IMR-90 (cell line): ENCODE data around the gene XCR1. TPM values are rescaled to one million over a fixed set of nuclear protein-coding genes. Genes with fewer than 3 reads are reported as not detected.

Experiments
- ATAC-seq: fragments of 200-7000 bp; cut with Tn5 transposase; 2 replicates; pipeline ENCODE4 v1.9.1; 2020; ENCODE audit warnings: low read depth, mild to moderate bottlenecking, moderate library complexity
- BruUV-seq: library from RNA; stranded (reverse); fragments of 400-500 nt; replicated peaks from 2 replicates; lab custom pipeline; 2021; lab: Mats Ljungman, UMichigan
- CTCF ChIA-PET: fragments of 300-600 bp; formaldehyde crosslinking; extraction: SDS; loops from one replicate; lab custom pipeline; 2021; ENCODE audit warnings: antibody characterized with exemption; lab: Yijun Ruan, JAX
- POLR2A ChIA-PET: fragments of 300-600 bp; sonication (Branson Sonifier 250); formaldehyde crosslinking; loops from one replicate; lab custom pipeline; 2022; ENCODE audit warnings: antibody characterized with exemption; ENCODE audit not compliant: unreplicated experiment; lab: Charles Lee
- DNase-seq: peaks from one replicate; pipeline ENCODE4 v3.0.0; 2013
- H2AFZ ChIP-seq: replicated peaks from 2 replicates; pipeline ENCODE3; 2013; ENCODE audit warnings: low read length, mild to moderate bottlenecking; ENCODE audit not compliant: poor library complexity
- H2AK5ac ChIP-seq: 2 replicates; pipeline ENCODE4 v1.6.1; 2013; ENCODE audit warnings: low read depth, low read length, inconsistent platforms
- H2AK9ac ChIP-seq: replicated peaks from 2 replicates; pipeline ENCODE3; 2013; ENCODE audit warnings: mild to moderate bottlenecking, low read depth, low read length, moderate library complexity; ENCODE audit not compliant: poor library complexity
- H2BK120ac ChIP-seq: 2 replicates; pipeline ENCODE4 v1.6.1; 2013; ENCODE audit warnings: low read depth, low read length, inconsistent platforms
- H2BK15ac ChIP-seq: 3 replicates; pipeline ENCODE4 v1.6.1; 2013; ENCODE audit warnings: low read depth, low read length, inconsistent platforms
- H2BK20ac ChIP-seq: 2 replicates; pipeline ENCODE4 v1.6.1; 2013; ENCODE audit warnings: low read depth, mild to moderate bottlenecking, inconsistent platforms, low read length, moderate library complexity
- H2BK5ac ChIP-seq: 2 replicates; pipeline ENCODE4 v1.6.1; 2013; ENCODE audit warnings: mild to moderate bottlenecking, low read depth, low read length, inconsistent platforms; ENCODE audit not compliant: poor library complexity, severe bottlenecking
- H3K14ac ChIP-seq: replicated peaks from 2 replicates; pipeline ENCODE4 v1.6.1; 2013; ENCODE audit warnings: low read depth, low read length, inconsistent platforms
- H3K18ac ChIP-seq: 2 replicates; pipeline ENCODE4 v1.6.1; 2013; ENCODE audit warnings: low read depth, low read length, control low read depth
- H3K23ac ChIP-seq: 2 replicates; pipeline ENCODE4 v1.6.1; 2013; ENCODE audit warnings: low read depth, low read length, inconsistent platforms
- H3K27ac ChIP-seq: 2 replicates; pipeline ENCODE4 v1.5.1; 2013; ENCODE audit warnings: mild to moderate bottlenecking, control low read depth, low read length; ENCODE audit not compliant: insufficient read depth
- H3K27me3 ChIP-seq: 2 replicates; pipeline ENCODE4 v1.6.1; 2013; ENCODE audit warnings: low read length; ENCODE audit not compliant: control insufficient read depth, insufficient read depth
- H3K36me3 ChIP-seq: 2 replicates; pipeline ENCODE4 v1.6.1; 2013; ENCODE audit warnings: low read length, mixed read lengths; ENCODE audit not compliant: control insufficient read depth, insufficient read depth
- H3K4ac ChIP-seq: 2 replicates; pipeline ENCODE4 v1.6.1; 2013; ENCODE audit warnings: low read depth, low read length, inconsistent platforms
- H3K4me1 ChIP-seq: 2 replicates; pipeline ENCODE4 v1.6.1; 2013; ENCODE audit warnings: low read length, mixed read lengths; ENCODE audit not compliant: control insufficient read depth, insufficient read depth
- H3K4me2 ChIP-seq: 2 replicates; pipeline ENCODE4 v1.6.1; 2013; ENCODE audit warnings: low read depth, mild to moderate bottlenecking, control low read depth, low read length, moderate library complexity
- H3K4me3 ChIP-seq: 2 replicates; pipeline ENCODE4 v1.5.1; 2013; ENCODE audit warnings: low read depth, mild to moderate bottlenecking, control low read depth, low read length, moderate library complexity; ENCODE audit not compliant: insufficient read depth
- H3K56ac ChIP-seq: 2 replicates; pipeline ENCODE4 v1.6.1; 2013; ENCODE audit warnings: low read length, inconsistent platforms; ENCODE audit not compliant: insufficient read depth; ENCODE audit errors: extremely low read depth
- H3K79me1 ChIP-seq, 2 experiments: 2 replicates each; pipeline ENCODE4 v1.6.1; 2013; ENCODE audit warnings: low read length in 2 of 2, inconsistent platforms in 1 of 2, low read depth in 1 of 2
- H3K9ac ChIP-seq: 2 replicates; pipeline ENCODE4 v1.6.1; 2013; ENCODE audit warnings: low read depth, low read length, control low read depth
- H3K9me1 ChIP-seq: 2 replicates; pipeline ENCODE4 v1.6.1; 2013; ENCODE audit warnings: low read length, inconsistent platforms; ENCODE audit not compliant: insufficient read depth
- H3K9me3 ChIP-seq: 2 replicates; pipeline ENCODE4 v1.6.1; 2013; ENCODE audit warnings: low read length; ENCODE audit not compliant: control insufficient read depth, insufficient read depth
- H4K20me1 ChIP-seq: 2 replicates; pipeline ENCODE4 v1.6.1; 2013; ENCODE audit warnings: low read length, inconsistent platforms; ENCODE audit not compliant: insufficient read depth
- H4K5ac ChIP-seq: 2 replicates; pipeline ENCODE4 v1.6.1; 2013; ENCODE audit warnings: mild to moderate bottlenecking, low read depth, low read length, control low read depth
- H4K8ac ChIP-seq, 2 experiments: 2 replicates each; pipeline ENCODE4 v1.6.1; 2013; ENCODE audit warnings: low read depth in 2 of 2, low read length in 2 of 2, control low read depth in 1 of 2, inconsistent platforms in 1 of 2
- H4K91ac ChIP-seq: 2 replicates; pipeline ENCODE4 v1.6.1; 2013; ENCODE audit warnings: low read depth, low read length, inconsistent platforms; ENCODE audit not compliant: insufficient read depth
- BHLHE40 ChIP-seq: fragments of 150-350 bp; IDR thresholded peaks from 2 replicates; pipeline ENCODE4 v1.6.1; 2016; ENCODE audit warnings: mild to moderate bottlenecking, low read depth, low read length
- CHD1 ChIP-seq: IDR thresholded peaks from 2 replicates; pipeline ENCODE4 v1.6.1; 2012; ENCODE audit warnings: low read depth, low read length, improper control_type of control experiment
- NFE2L2 ChIP-seq: fragments of 150-350 bp; IDR thresholded peaks from 2 replicates; pipeline ENCODE4 v1.6.1; 2016; ENCODE audit warnings: low read depth, mild to moderate bottlenecking, low read length
- RAD21 ChIP-seq: IDR thresholded peaks from 2 replicates; pipeline ENCODE4 v1.6.1; 2012; ENCODE audit warnings: low read length, improper control_type of control experiment
- SMC3 ChIP-seq: fragments of 150-350 bp; IDR thresholded peaks from 2 replicates; pipeline ENCODE4 v1.6.1; 2016; ENCODE audit warnings: low read depth, mild to moderate bottlenecking, antibody characterized with exemption, low read length, moderate library complexity
- WGBS, 2 experiments: methylation state at CpG; one replicate each; pipeline versions ENCODE4 v1.1.5 to v1.1.7; 2013; ENCODE audit warnings: missing lambda C conversion rate in 2 of 2; ENCODE audit not compliant: insufficient read length in 1 of 2; ENCODE audit errors: extremely low coverage in 2 of 2; 5-methylcytosine and 5-hydroxymethylcytosine counted together
- dilution Hi-C: fragments of 300-500 bp; cut with HindIII; formaldehyde crosslinking; loops from one replicate; pipeline ENCODE4 v1.14.3; 2018; ENCODE audit warnings: low sequenced_read_pairs; ENCODE audit not compliant: unreplicated experiment
- in situ Hi-C: fragments of 300-500 bp; cut with MboI; formaldehyde crosslinking; loops from 3 replicates; pipeline ENCODE4 v1.14.3; 2019; ENCODE audit warnings: low sequenced_read_pairs, inconsistent platforms, mixed read lengths
- intact Hi-C: fragments of 100-400 bp; cut with micrococcal nuclease; formaldehyde crosslinking; loops from 2 replicates; pipeline ENCODE4 v1.10.0; 2022
- polyA plus RNA-seq, 3 experiments: library from polyadenylated mRNA; depleted of rRNA; stranded (reverse); fragments of >200 nt; gene quantifications; 2 replicates each; pipeline ENCODE4 v1.2.3, GENCODE V29; 2012; ENCODE audit warnings: low replicate concordance in 1 of 3
- total RNA-seq: library from RNA; depleted of rRNA; stranded (reverse); fragments of >200 nt; gene quantifications from 2 replicates; pipeline ENCODE4 v1.2.3, GENCODE V29; 2012
- TF ChIP-seq, protein P1 (sequence below): fragments of 150-350 bp; IDR thresholded peaks from 2 replicates; pipeline ENCODE4 v1.6.1; 2017; ENCODE audit warnings: mild to moderate bottlenecking, antibody characterized with exemption, low read length, low read depth
- TF ChIP-seq, protein P2 (sequence below): fragments of 150-350 bp; IDR thresholded peaks from 2 replicates; pipeline ENCODE4 v1.6.1; 2016; ENCODE audit warnings: low read depth, mild to moderate bottlenecking, low read length, moderate library complexity, borderline replicate concordance

Gene XCR1
- total and polyA plus RNA-seq, 2 of the 4 experiments (the other 2 are of a cell fraction), result not detected

DNA sequence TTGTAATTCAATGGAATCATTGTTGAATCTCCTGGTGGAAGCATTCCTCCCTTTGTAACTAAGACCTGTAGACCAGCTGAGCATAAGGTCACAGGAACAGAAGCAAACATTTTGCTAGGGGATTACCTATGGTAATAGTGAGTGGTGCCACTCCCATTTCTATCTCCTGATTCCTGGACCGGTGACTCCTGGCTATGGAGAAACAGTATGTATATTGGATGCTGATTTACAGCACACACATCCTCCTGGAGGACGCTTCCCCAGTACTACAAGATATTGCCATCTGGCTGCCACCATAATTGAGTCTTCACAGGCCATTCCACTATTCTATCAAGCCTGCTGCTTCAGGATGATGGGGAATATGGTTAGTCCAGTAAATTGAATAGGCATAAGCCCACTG is 33.3 kb upstream of the XCR1 start:
- dilution Hi-C loops (no loop called here), in situ Hi-C loops (no loop called here), intact Hi-C loops (no loop called here)
- Histone ChIP-seq H3K4me3 (no peak overlapping the region), H3K9me1 (no peaks in the 10 kb centered on the region), H2BK20ac (no peak overlapping the region), H4K91ac (no peak overlapping the region), H2BK5ac (no peak overlapping the region), H4K5ac (no peak overlapping the region), H3K27ac (no peak overlapping the region), H3K36me3 (no peaks in the 10 kb centered on the region), H4K8ac (no peak overlapping the region), H2AK9ac (no peak overlapping the region), H3K9ac (no peak overlapping the region), H2AFZ (no peak overlapping the region), H2AK5ac (no peak overlapping the region), H3K79me1 (no peaks in the 10 kb centered on the region), H3K14ac (no peak overlapping the region), H3K4me2 (no peak overlapping the region), H3K9me3 (no peaks in the 10 kb centered on the region), H2BK15ac (no peak overlapping the region), H3K4ac (no peak overlapping the region), H3K56ac (no peak overlapping the region), H3K4me1 (no peaks in the 10 kb centered on the region), H3K23ac (no peak overlapping the region), H3K18ac (no peak overlapping the region), H2BK120ac (no peak overlapping the region), H3K27me3 (peaks cover 34% of the 10 kb centered on the region), H4K20me1 (no peaks in the 10 kb centered on the region)
- WGBS, 2 experiments, result no CpG with 5 or more reads among the region's 2 CpGs
- no peak for DNase-seq
- ChIA-PET CTCF (interaction anchor here (0.5 kb wide), 1 partner anchor 1153 kb away, joined by 3 read pairs; no protein-coding TSS in a partner anchor), POLR2A (no interaction called here)
- no peak for TF ChIP-seq RAD21
- TF ChIP-seq, protein P1, sequence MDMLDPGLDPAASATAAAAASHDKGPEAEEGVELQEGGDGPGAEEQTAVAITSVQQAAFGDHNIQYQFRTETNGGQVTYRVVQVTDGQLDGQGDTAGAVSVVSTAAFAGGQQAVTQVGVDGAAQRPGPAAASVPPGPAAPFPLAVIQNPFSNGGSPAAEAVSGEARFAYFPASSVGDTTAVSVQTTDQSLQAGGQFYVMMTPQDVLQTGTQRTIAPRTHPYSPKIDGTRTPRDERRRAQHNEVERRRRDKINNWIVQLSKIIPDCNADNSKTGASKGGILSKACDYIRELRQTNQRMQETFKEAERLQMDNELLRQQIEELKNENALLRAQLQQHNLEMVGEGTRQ, result no peak
- TF ChIP-seq, protein P2, sequence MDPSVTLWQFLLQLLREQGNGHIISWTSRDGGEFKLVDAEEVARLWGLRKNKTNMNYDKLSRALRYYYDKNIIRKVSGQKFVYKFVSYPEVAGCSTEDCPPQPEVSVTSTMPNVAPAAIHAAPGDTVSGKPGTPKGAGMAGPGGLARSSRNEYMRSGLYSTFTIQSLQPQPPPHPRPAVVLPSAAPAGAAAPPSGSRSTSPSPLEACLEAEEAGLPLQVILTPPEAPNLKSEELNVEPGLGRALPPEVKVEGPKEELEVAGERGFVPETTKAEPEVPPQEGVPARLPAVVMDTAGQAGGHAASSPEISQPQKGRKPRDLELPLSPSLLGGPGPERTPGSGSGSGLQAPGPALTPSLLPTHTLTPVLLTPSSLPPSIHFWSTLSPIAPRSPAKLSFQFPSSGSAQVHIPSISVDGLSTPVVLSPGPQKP, result no peak
- TF ChIP-seq SMC3, result no peak
- no peak for TF ChIP-seq NFE2L2
- no peak for TF ChIP-seq CHD1
- TF ChIP-seq BHLHE40, result no peak
- no peak for ATAC-seq
- BruUV-seq, result no TSS peak
